ENCODE measurements around the gene PGBD2. TPM values are rescaled to one million over a fixed set of nuclear protein-coding genes. Genes with fewer than 3 reads are reported as not detected.
"Not testable (repeated sequence)": the region's sequence is repeated elsewhere in the genome, so short reads cannot be mapped to it uniquely, and the experiment has no call there.

PGBD2 gene
- total RNA-seq, 1 donor from 2014 or later, result 11.2 TPM

DNA sequence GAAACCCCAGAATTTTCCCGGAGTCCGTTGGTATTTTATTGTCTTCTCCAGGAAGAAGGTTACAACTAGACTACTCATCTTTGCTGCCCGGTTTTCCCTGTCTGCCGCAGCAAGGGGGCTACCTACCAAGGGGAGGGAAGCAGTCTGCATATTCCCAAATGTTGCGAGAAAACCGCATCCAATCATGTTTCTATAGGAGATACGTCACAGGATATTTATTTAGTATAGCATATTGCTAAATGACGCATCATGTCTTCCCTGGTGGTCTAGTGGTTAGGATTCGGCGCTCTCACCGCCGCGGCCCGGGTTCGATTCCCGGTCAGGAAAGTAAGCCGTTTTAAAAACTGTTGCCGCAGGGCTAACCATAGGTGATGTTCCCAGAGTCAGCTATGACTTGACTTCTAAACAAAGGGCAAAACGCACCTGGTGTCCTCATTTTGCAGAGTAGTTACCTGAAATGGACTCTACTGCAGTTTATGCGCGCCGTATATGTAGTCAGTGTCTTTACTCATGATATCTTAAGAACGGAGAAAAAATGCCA lies 32.0 kb upstream of the PGBD2 start:
- DNase-seq (ENCODE audit: low spot score), result peak; percentile 84
- no peaks in the 10 kb centered on the region for H3K9me3 ChIP-seq (ENCODE audit: low read depth)
- H3K27ac ChIP-seq, result no peak overlapping the region
- H3K4me2 ChIP-seq, result peak overlapping the region; percentile 73
- H3K4me3 Mint-ChIP-seq, result peak overlapping the region; percentile 98
- no peak for TF ChIP-seq EZH2phosphoT487 (IDR thresholded peaks at IDR 0.05)
- TF ChIP-seq CTCF (IDR thresholded peaks at IDR 0.05), result no peak
- no peak for TF ChIP-seq EZH2 (IDR thresholded peaks at IDR 0.05)
- H2AFZ ChIP-seq (replicated peaks), result no peak overlapping the region
- H3K4me3 ChIP-seq, result peak overlapping the region; percentile 72
- no peaks in the 10 kb centered on the region for H3K79me2 ChIP-seq (ENCODE audit: low read depth)
- H3K9ac ChIP-seq, result no peak overlapping the region
- H3K27me3 Mint-ChIP-seq (ENCODE audit: insufficient read depth, low read depth), result peaks cover 31% of the 10 kb centered on the region
- peak overlapping the region; percentile 99 for H3K27ac Mint-ChIP-seq
- peaks cover 12% of the 10 kb centered on the region for H3K9me3 Mint-ChIP-seq
- no peaks in the 10 kb centered on the region for H3K27me3 ChIP-seq
- no peaks in the 10 kb centered on the region for H3K4me1 ChIP-seq
- H4K20me1 ChIP-seq (ENCODE audit: low read depth), result no peaks in the 10 kb centered on the region
- peaks cover 13% of the 10 kb centered on the region for H3K4me1 Mint-ChIP-seq
- H3K36me3 ChIP-seq, result no peaks in the 10 kb centered on the region
- peaks cover 25% of the 10 kb centered on the region for H3F3A ChIP-seq (ENCODE audit: low read depth)
- H3K36me3 Mint-ChIP-seq, result peaks cover 8% of the 10 kb centered on the region

DNA sequence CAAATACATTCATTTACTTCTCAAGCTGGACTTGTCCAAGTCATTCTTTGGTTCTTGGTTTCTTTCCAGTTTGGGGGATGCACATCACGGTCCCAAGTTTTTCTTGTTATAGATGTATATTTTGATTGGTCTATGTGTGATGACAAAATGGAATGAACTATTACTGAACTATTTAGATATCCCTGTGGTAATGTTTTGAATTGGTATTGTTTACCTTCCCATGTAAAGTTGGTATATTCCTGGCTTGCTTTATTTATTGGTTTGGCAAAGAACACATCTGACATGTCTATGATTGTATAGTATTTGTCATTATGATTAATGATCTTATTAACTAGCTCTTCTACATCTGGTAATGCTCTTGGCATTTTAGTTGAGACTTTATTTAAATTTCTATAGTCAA lies 24.8 kb upstream of the PGBD2 start:
- no peak overlapping the region for H3K9ac ChIP-seq
- H3K36me3 ChIP-seq, result no peaks in the 10 kb centered on the region
- Mint-ChIP-seq H3K27ac (no peak overlapping the region), H3K36me3 (no peaks in the 10 kb centered on the region), H3K27me3 (ENCODE audit: insufficient read depth, low read depth) (peaks cover 6% of the 10 kb centered on the region), H3K4me3 (no peak overlapping the region), H3K9me3 (peaks cover 2% of the 10 kb centered on the region), H3K4me1 (peaks cover 14% of the 10 kb centered on the region)
- no peak overlapping the region for H2AFZ ChIP-seq (replicated peaks)
- H3K9me3 ChIP-seq (ENCODE audit: low read depth), result no peaks in the 10 kb centered on the region
- H3K4me1 ChIP-seq, result peaks cover 15% of the 10 kb centered on the region
- H3F3A ChIP-seq (ENCODE audit: low read depth), result peaks cover 11% of the 10 kb centered on the region
- no peak overlapping the region for H3K4me2 ChIP-seq
- no peaks in the 10 kb centered on the region for H3K27me3 ChIP-seq
- H3K79me2 ChIP-seq (ENCODE audit: low read depth), result no peaks in the 10 kb centered on the region
- no peak overlapping the region for H3K27ac ChIP-seq
- TF ChIP-seq CTCF (IDR thresholded peaks at IDR 0.05) (no peak), EZH2 (IDR thresholded peaks at IDR 0.05) (no peak), EZH2phosphoT487 (IDR thresholded peaks at IDR 0.05) (no peak)
- no peak overlapping the region for H3K4me3 ChIP-seq
- no peak for DNase-seq (ENCODE audit: low spot score)
- no peaks in the 10 kb centered on the region for H4K20me1 ChIP-seq (ENCODE audit: low read depth)

- H3K36me3 ChIP-seq; H3K4me2 ChIP-seq; H3K4me3 Mint-ChIP-seq; H3K27me3 Mint-ChIP-seq (ENCODE audit: insufficient read depth, low read depth); H3K79me2 ChIP-seq (ENCODE audit: low read depth); H3K27ac Mint-ChIP-seq; H3K27me3 ChIP-seq; H3K9ac ChIP-seq; H3K36me3 Mint-ChIP-seq; H2AFZ ChIP-seq (replicated peaks); H4K20me1 ChIP-seq (ENCODE audit: low read depth); H3K9me3 ChIP-seq (ENCODE audit: low read depth); DNase-seq (ENCODE audit: low spot score); H3K27ac ChIP-seq; H3K4me3 ChIP-seq; H3K9me3 Mint-ChIP-seq: not testable (repeated sequence)
- Histone ChIP-seq H3K4me1 (peaks cover 26% of the 10 kb centered on the region), H3F3A (ENCODE audit: low read depth) (peaks cover 22% of the 10 kb centered on the region)
- peaks cover 23% of the 10 kb centered on the region for H3K4me1 Mint-ChIP-seq
Observed at GRCh38 chr1:248882427-248882826, 23.6 kb upstream of the PGBD2 start.

DNA sequence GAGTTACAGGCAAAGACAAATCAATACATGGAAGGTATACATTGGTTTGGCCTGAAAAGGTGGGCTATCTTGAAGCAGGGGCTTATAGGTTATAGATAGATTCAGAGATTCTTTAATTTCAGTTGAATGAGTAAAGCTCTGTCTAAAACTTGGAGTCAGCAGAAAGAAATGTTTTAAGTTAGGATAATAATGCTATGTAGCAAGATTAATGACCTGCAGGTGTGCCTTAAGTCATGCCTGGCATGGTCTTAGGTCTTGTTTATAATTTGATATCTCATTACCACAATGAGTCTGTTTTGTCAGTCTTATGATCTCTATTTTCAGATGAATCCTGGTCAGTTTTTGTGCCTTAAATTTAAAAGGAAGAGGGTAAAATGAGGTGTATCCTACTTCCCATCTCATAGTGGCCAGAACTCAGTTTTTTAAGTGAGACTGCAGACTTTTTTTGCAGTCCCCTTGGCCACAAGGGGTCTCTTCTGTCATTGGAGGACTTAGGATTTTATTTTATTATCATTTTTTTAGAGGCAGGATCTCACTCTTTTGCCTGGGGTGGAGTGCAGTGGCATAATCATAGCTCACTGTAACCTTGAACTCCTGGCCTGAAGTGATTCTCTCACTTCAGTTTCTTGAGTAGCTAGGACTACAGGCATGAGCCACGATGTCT lies 21.3 kb upstream of the PGBD2 start:
- H3K4me1 ChIP-seq, result peaks cover 31% of the 10 kb centered on the region
- Mint-ChIP-seq H3K36me3 (no peaks in the 10 kb centered on the region), H3K4me1 (peaks cover 27% of the 10 kb centered on the region), H3K27ac (no peak overlapping the region), H3K27me3 (ENCODE audit: insufficient read depth, low read depth) (peaks cover 3% of the 10 kb centered on the region), H3K9me3 (peaks cover 2% of the 10 kb centered on the region), H3K4me3 (no peak overlapping the region)
- H4K20me1 ChIP-seq (ENCODE audit: low read depth), result no peaks in the 10 kb centered on the region
- no peak overlapping the region for H3K27ac ChIP-seq
- no peaks in the 10 kb centered on the region for H3K79me2 ChIP-seq (ENCODE audit: low read depth)
- no peak for TF ChIP-seq EZH2 (IDR thresholded peaks at IDR 0.05)
- no peak for TF ChIP-seq EZH2phosphoT487 (IDR thresholded peaks at IDR 0.05)
- TF ChIP-seq CTCF (IDR thresholded peaks at IDR 0.05), result peak; percentile 26
- peaks cover 23% of the 10 kb centered on the region for H3F3A ChIP-seq (ENCODE audit: low read depth)
- no peak overlapping the region for H2AFZ ChIP-seq (replicated peaks)
- H3K4me3 ChIP-seq, result no peak overlapping the region
- H3K9ac ChIP-seq, result no peak overlapping the region
- H3K36me3 ChIP-seq, result no peaks in the 10 kb centered on the region
- no peaks in the 10 kb centered on the region for H3K27me3 ChIP-seq
- H3K9me3 ChIP-seq (ENCODE audit: low read depth), result no peaks in the 10 kb centered on the region
- no peak for DNase-seq (ENCODE audit: low spot score)
- H3K4me2 ChIP-seq, result no peak overlapping the region

All from neural progenitor cell (in vitro differentiated cells).